HG02943 (cell line): Measurements from ENCODE around the gene CRELD2.

Experiments
- ATAC-seq: cut with Tn5 transposase; IDR thresholded peaks from one replicate; pipeline ENCODE4 v1.9.1; 2021; ENCODE audit warnings: mild to moderate bottlenecking, low read depth, moderate library complexity; ENCODE audit not compliant: unreplicated experiment

Gene CRELD2

GRCh38 chr22:49917974-49918910 lies at the start of gene CRELD2, which contains the start of gene ALG12:
CRELD2 (plus strand) TSS chr22:49918634; CDS start chr22:49918770, 136 bp downstream.
ALG12 (minus strand) TSS chr22:49918438; CDS start chr22:49913765, 4,673 bp downstream.
- peak; percentile 83 for ATAC-seq

GRCh38 chr22:49869086-49869830 lies 49.2 kb upstream of the CRELD2 start:
- no peak for ATAC-seq

- ATAC-seq, result no peak
Observed at GRCh38 chr22:49869845-49870712, 48.4 kb upstream of the CRELD2 start.

GRCh38 chr22:49871482-49871881 lies 47.0 kb upstream of the CRELD2 start:
- ATAC-seq, result no peak

- no peak for ATAC-seq
Observed at GRCh38 chr22:49872347-49872746, 46.1 kb upstream of the CRELD2 start.

- ATAC-seq, result no peak
Observed at GRCh38 chr22:49873228-49873940, 45.0 kb upstream of the CRELD2 start.

- ATAC-seq, result no peak
Observed at GRCh38 chr22:49877642-49878041, 40.8 kb upstream of the CRELD2 start.

- ATAC-seq, result no peak
Observed at GRCh38 chr22:49878206-49878605, 40.2 kb upstream of the CRELD2 start.

GRCh38 chr22:49879871-49880270 lies 38.6 kb upstream of the CRELD2 start:
- no peak for ATAC-seq

- no peak for ATAC-seq
Observed at GRCh38 chr22:49880281-49880680, 38.2 kb upstream of the CRELD2 start.

GRCh38 chr22:49881856-49882255 lies 36.6 kb upstream of the CRELD2 start:
- no peak for ATAC-seq

- no peak for ATAC-seq
Observed at GRCh38 chr22:49882519-49883293, 35.7 kb upstream of the CRELD2 start.

- no peak for ATAC-seq
Observed at GRCh38 chr22:49883294-49883640, 35.2 kb upstream of the CRELD2 start.

GRCh38 chr22:49884075-49884474 lies 34.4 kb upstream of the CRELD2 start:
- ATAC-seq, result no peak

- no peak for ATAC-seq
Observed at GRCh38 chr22:49884503-49885260, 33.8 kb upstream of the CRELD2 start.

GRCh38 chr22:49885281-49885680 lies 33.2 kb upstream of the CRELD2 start:
- ATAC-seq, result no peak

GRCh38 chr22:49885881-49886280 lies 32.6 kb upstream of the CRELD2 start:
- no peak for ATAC-seq

GRCh38 chr22:49886346-49887063 lies 31.9 kb upstream of the CRELD2 start:
- no peak for ATAC-seq
